ENCODE measurements around the gene LRGUK. TPM values are rescaled to one million over a fixed set of nuclear protein-coding genes. Genes with fewer than 3 reads are reported as not detected.

The LRGUK gene
- total and polyA plus RNA-seq, 2 of the 8 experiments (the other 6 are each of a cell fraction or from before 2014, with no cell fraction given): 1.5 to 3.6 TPM

DNA sequence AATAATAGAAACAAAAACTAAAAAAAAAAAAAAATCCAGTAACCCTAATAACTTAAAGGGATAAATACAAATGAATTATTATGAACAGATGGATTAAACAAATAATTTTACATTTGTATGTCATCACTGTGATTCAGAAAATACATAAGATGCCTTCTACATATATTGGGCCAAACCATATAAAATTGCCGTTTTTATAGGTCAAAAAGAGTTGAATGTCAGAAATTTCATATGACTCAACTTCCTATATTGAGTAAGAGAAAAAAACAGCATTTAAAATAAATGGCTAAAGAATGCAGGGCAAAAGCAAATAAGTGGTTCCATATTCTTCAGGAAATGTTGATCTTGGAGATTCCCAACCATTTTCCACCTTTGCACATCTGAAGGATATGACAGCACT is 180.2 kb downstream of the LRGUK start:
- Histone ChIP-seq H3K27ac (ENCODE audit: low read depth, low read length) (no peak overlapping the region), H4K8ac (ENCODE audit: extremely low read depth, insufficient read depth, low read length) (no peak overlapping the region), H2BK12ac (ENCODE audit: low read depth, low read length) (no peak overlapping the region), H3K56ac (replicated peaks; ENCODE audit: insufficient read length, low read depth, low read length) (no peak overlapping the region), H4K91ac (replicated peaks; ENCODE audit: insufficient read length, low read length) (no peak overlapping the region), H3K36me3 (ENCODE audit: control insufficient read depth in 2 of 4, insufficient read depth in 4 of 4, low read length in 3 of 4) (peaks cover 3 to 26% (median 10%) of the 10 kb centered on the region in 4 experiments; a peak in 7 of 8 replicates), H3K4me3 (ENCODE audit: extremely low read depth in 1 of 4, insufficient read depth in 2 of 4, low read depth in 3 of 4, low read length in 4 of 4) (no peak overlapping the region), H2BK20ac (ENCODE audit: low read length) (no peak overlapping the region), H3K4me1 (replicated peaks in 1 of 4; ENCODE audit: control insufficient read depth in 3 of 4, insufficient read depth in 4 of 4, low read length in 3 of 4) (no peaks in the 10 kb centered on the region), H3K9me3 (ENCODE audit: insufficient read depth in 2 of 2, low read depth in 1 of 2, low read length in 1 of 2) (no peaks in the 10 kb centered on the region), H3K23ac (ENCODE audit: insufficient read length) (no peak overlapping the region), H3K14ac (ENCODE audit: insufficient read length) (no peak overlapping the region), H4K20me1 (replicated peaks in 1 of 2; ENCODE audit: control insufficient read depth in 1 of 2, insufficient read depth in 2 of 2, low read length in 2 of 2) (peaks cover 0 to 3% of the 10 kb centered on the region in 2 experiments), H2BK15ac (ENCODE audit: low read length) (no peak overlapping the region), H2AK5ac (ENCODE audit: low read depth, low read length) (no peak overlapping the region), H3K4ac (replicated peaks; ENCODE audit: insufficient read length, low read depth, low read length) (no peak overlapping the region), H4K5ac (ENCODE audit: insufficient read length, low read depth, low read length) (no peak overlapping the region), H2BK120ac (replicated peaks; ENCODE audit: low read depth, low read length) (no peak overlapping the region), H2AFZ (ENCODE audit: low read length) (no peak overlapping the region), H3K9ac (replicated peaks in 1 of 4; ENCODE audit: extremely low read depth in 1 of 4, low read depth in 3 of 4, low read length in 3 of 4) (no peak overlapping the region), H2BK5ac (ENCODE audit: low read depth, low read length) (no peak overlapping the region), H3K79me2 (ENCODE audit: control insufficient read depth in 1 of 2, insufficient read depth in 2 of 2, low read length in 2 of 2) (0 out of 4 replicates have a peak, but pooled peaks cover 0 to 2% of the 10 kb centered on the region in 2 experiments), H3K79me1 (ENCODE audit: low read depth, low read length) (no peaks in the 10 kb centered on the region), H3K4me2 (ENCODE audit: insufficient read depth in 1 of 2, low read depth in 2 of 2, low read length in 2 of 2) (no peak overlapping the region), H3K27me3 (replicated peaks in 1 of 4; ENCODE audit: control insufficient read depth in 3 of 4, extremely low read depth in 1 of 4, insufficient read depth in 3 of 4, low read length in 3 of 4) (no peaks in the 10 kb centered on the region), H3K23me2 (ENCODE audit: low read depth, low read length) (no peaks in the 10 kb centered on the region), H3K18ac (ENCODE audit: extremely low read depth, low read length) (no peak overlapping the region)
- 93% methylated on average over 1 of the region's 1 CpG; no CpG with 5 or more reads in 1 of the 2 experiments for WGBS, 2 experiments (ENCODE audit: extremely low coverage in 1 of 2, insufficient coverage in 1 of 2, insufficient read length in 1 of 2, insufficient replicate concordance in 2 of 2, low coverage in 1 of 2, low lambda C conversion rate in 2 of 2, missing lambda C conversion rate in 1 of 2)
- no peak for DNase-seq (ENCODE audit: low read depth in 1 of 2, low spot score in 2 of 2)
- CTCF ChIA-PET (ENCODE audit: partially characterized antibody): no interaction called here
- POLR2A ChIA-PET (ENCODE audit: partially characterized antibody): no interaction called here
- FAIRE-seq: no peak
- TF ChIP-seq BRCA1 (IDR thresholded peaks at IDR 0.05; ENCODE audit: low read depth, low read length) (no peak), HDAC6 (IDR thresholded peaks at IDR 0.05; ENCODE audit: low read depth, low read length) (no peak), GABPA (IDR thresholded peaks at IDR 0.05; ENCODE audit: borderline replicate concordance, insufficient read depth, low read length) (no peak), KDM4A (IDR thresholded peaks at IDR 0.05; ENCODE audit: low read depth, low read length, severe bottlenecking) (no peak), TEAD4 (IDR thresholded peaks at IDR 0.05; ENCODE audit: low read depth, low read length) (no peak), CHD1 (IDR thresholded peaks at IDR 0.05; ENCODE audit: low read depth, low read length) (no peak)
